GM12878 (cell line): ENCODE data around the gene MYO1E. TPM values are rescaled to one million over a fixed set of nuclear protein-coding genes. Genes with fewer than 3 reads are reported as not detected.

Source experiments
- ATAC-seq: fragments of 200-7000 bp; cut with Tn5 transposase; 3 replicates; pipeline ENCODE4 v1.9.1; 2020; ENCODE audit warnings: mild to moderate bottlenecking, moderate library complexity
- BruUV-seq: library from RNA; stranded (reverse); fragments of 400-500 nt; replicated peaks from 2 replicates; lab custom pipeline; 2021; lab: Mats Ljungman, UMichigan
- CTCF ChIA-PET: fragments of 300-600 bp; sonication (Branson Sonifier 250); formaldehyde crosslinking; extraction: SDS; loops from one replicate; lab custom pipeline; 2021; ENCODE audit warnings: inconsistent platforms; lab: Yijun Ruan, JAX
- POLR2A ChIA-PET: fragments of 350-600 bp; formaldehyde crosslinking; extraction: SDS; loops from one replicate; lab custom pipeline; 2021; ENCODE audit warnings: inconsistent platforms; lab: Charles Lee
- RAD21 ChIA-PET: fragments of 300-600 bp; sonication (Branson Sonifier 250); formaldehyde crosslinking; loops from one replicate; lab custom pipeline; 2023; ENCODE audit warnings: antibody characterized with exemption; ENCODE audit not compliant: unreplicated experiment; lab: Charles Lee
- SMC1A ChIA-PET: fragments of 300-600 bp; sonication (Branson Sonifier 250); formaldehyde crosslinking; loops from one replicate; lab custom pipeline; 2023; ENCODE audit not compliant: unreplicated experiment, uncharacterized antibody; lab: Charles Lee
- DNase-seq: peaks from one replicate; pipeline ENCODE4 v3.0.0-alpha.2; 2011; ENCODE audit warnings: low read depth, low spot score
- FAIRE-seq: peaks from 3 replicates; lab custom pipeline; 2011; peaks lifted over from hg19 to GRCh38; lab: Jason Lieb, UNC
- H2AFZ ChIP-seq: 2 replicates; pipeline ENCODE4 v1.6.0; 2011; ENCODE audit warnings: low read depth, low read length, control low read depth; ENCODE audit not compliant: control insufficient read depth
- H3K27ac ChIP-seq: 2 replicates; pipeline ENCODE4 v1.5.1; 2011; ENCODE audit warnings: control low read depth; ENCODE audit not compliant: control insufficient read depth, insufficient read depth
- H3K27me3 ChIP-seq, 2 experiments: replicated peaks in 1 of 2; 2 replicates each; pipeline versions ENCODE4 v1.6.0 to v1.6.1; 2011; ENCODE audit warnings: low read length in 1 of 2; ENCODE audit not compliant: control insufficient read depth in 2 of 2, insufficient read depth in 2 of 2
- H3K36me3 ChIP-seq, 2 experiments: 2 replicates each; pipeline ENCODE4 v1.5.1; 2011; ENCODE audit warnings: low read length in 1 of 2; ENCODE audit not compliant: control insufficient read depth in 2 of 2, insufficient read depth in 2 of 2
- H3K4me1 ChIP-seq: 2 replicates; pipeline ENCODE4 v1.6.1; 2011; ENCODE audit warnings: mild to moderate bottlenecking, low read length, moderate library complexity, mixed read lengths; ENCODE audit not compliant: control insufficient read depth, insufficient read depth
- H3K4me2 ChIP-seq: 2 replicates; pipeline ENCODE4 v1.6.0; 2011; ENCODE audit warnings: control low read depth; ENCODE audit not compliant: control insufficient read depth, insufficient read depth
- H3K4me3 ChIP-seq: fragments of 200-600 bp; sonication (generic); 2 replicates; pipeline ENCODE4 v1.5.1; 2016
- H3K79me2 ChIP-seq: 2 replicates; pipeline ENCODE4 v1.6.0; 2011; ENCODE audit warnings: low read length; ENCODE audit not compliant: control insufficient read depth, insufficient read depth
- H3K9ac ChIP-seq: 2 replicates; pipeline ENCODE4 v1.8.0; 2011; ENCODE audit warnings: low read length, control low read depth, mixed read lengths; ENCODE audit not compliant: control insufficient read depth, insufficient read depth
- H3K9me3 ChIP-seq: replicated peaks from 3 replicates; pipeline ENCODE4 v1.5.1; 2011; ENCODE audit warnings: mild to moderate bottlenecking, low read length; ENCODE audit not compliant: control insufficient read depth, insufficient read depth
- H4K20me1 ChIP-seq: 2 replicates; pipeline ENCODE4 v1.6.0; 2011; ENCODE audit not compliant: control insufficient read depth, insufficient read depth
- EGR1 ChIP-seq, 2 experiments: IDR thresholded peaks; 1 replicate in 1 of 2; 2 replicates in 1 of 2; pipeline ENCODE4 v1.6.1; 2011 to 2012; ENCODE audit warnings: low read depth in 2 of 2, low read length in 2 of 2, borderline replicate concordance in 1 of 2, mild to moderate bottlenecking in 1 of 2, moderate library complexity in 1 of 2
- MTA2 ChIP-seq: fragments of 450-650 bp; IDR thresholded peaks from 2 replicates; pipeline ENCODE4 v1.6.1; 2016; ENCODE audit warnings: low read depth, mild to moderate bottlenecking, moderate library complexity
- PAX5 ChIP-seq: IDR thresholded peaks from 2 replicates; pipeline ENCODE4 v1.6.1; 2011; ENCODE audit warnings: low read depth, low read length, borderline replicate concordance
- POLR2AphosphoS5 ChIP-seq: IDR thresholded peaks from 2 replicates; pipeline ENCODE4 v1.6.1; 2011; ENCODE audit warnings: mild to moderate bottlenecking, low read length, inconsistent platforms
- SIX5 ChIP-seq: IDR thresholded peaks from 2 replicates; pipeline ENCODE4 v1.6.1; 2011; ENCODE audit warnings: mild to moderate bottlenecking, low read depth, low read length, moderate library complexity; ENCODE audit not compliant: severe bottlenecking
- TCF3 ChIP-seq: IDR thresholded peaks from 2 replicates; pipeline ENCODE4 v1.6.1; 2012; ENCODE audit warnings: low read depth, mild to moderate bottlenecking, low read length, borderline replicate concordance; ENCODE audit not compliant: insufficient read depth
- ZZZ3 ChIP-seq: IDR thresholded peaks from 2 replicates; pipeline ENCODE4 v1.6.1; 2011; ENCODE audit warnings: low read depth; ENCODE audit not compliant: control insufficient read depth, insufficient read length
- WGBS: methylation state at CpG from one replicate; pipeline ENCODE4 v1.1.6; 2016; ENCODE audit warnings: low lambda C conversion rate; ENCODE audit not compliant: insufficient replicate concordance, insufficient coverage; ENCODE audit errors: missing lambda C conversion rate; 5-methylcytosine and 5-hydroxymethylcytosine counted together
- in situ Hi-C: fragments of 300-500 bp; cut with MboI; formaldehyde crosslinking; loops from 9 replicates; pipeline ENCODE4 v1.14.3; 2018; ENCODE audit warnings: mixed read lengths
- intact Hi-C: fragments of 100-400 bp; cut with micrococcal nuclease; formaldehyde crosslinking; loops from one replicate; pipeline ENCODE4 v1.14.2; 2022; ENCODE audit not compliant: unreplicated experiment
- polyA plus RNA-seq, 11 experiments: library from polyadenylated mRNA; depleted of rRNA in 4 of 11; unstranded in 6 of 11; stranded (reverse) in 5 of 11; fragments of >200 nt; fragmentation: Nextera tagmentation in 4 of 11; fragmentation: Illumina TruSeq in 1 of 11; extraction: Ambion mirVana in 4 of 11; extraction: Trizol in 1 of 11; gene quantifications; 1 replicate in 1 of 11; 2 replicates in 10 of 11; pipeline versions ENCODE4 v1.2.1 to v1.2.3, GENCODE V29; 2011 to 2016; ENCODE audit warnings: inconsistent platforms in 2 of 11, missing spikeins in 2 of 11, low read depth in 1 of 11
- total RNA-seq, 4 experiments: library from RNA; depleted of rRNA in 3 of 4; stranded (reverse); fragments of >200 nt in 3 of 4; fragmentation: Illumina TruSeq in 1 of 4; extraction: Trizol in 1 of 4; gene quantifications; 2 replicates each; pipeline versions ENCODE4 v1.2.1 to v1.2.3, GENCODE V29; 2013 to 2021
- TF ChIP-seq, protein P1 (sequence below): fragments of 450-650 bp; IDR thresholded peaks from 2 replicates; pipeline ENCODE4 v1.6.1; 2017; ENCODE audit warnings: mild to moderate bottlenecking, moderate library complexity

Gene MYO1E
- total and polyA plus RNA-seq, 10 of the 15 experiments (the other 5 are each of a cell fraction or from before 2014, with no cell fraction given) = 10.3 to 266 (median 64.9) TPM

GRCh38 chr15:59171067-59171397, 201.6 kb downstream of the MYO1E start:
- Histone ChIP-seq H2AFZ (no peak overlapping the region), H3K27me3 (no peaks in the 10 kb centered on the region), H3K4me3 (no peak overlapping the region), H3K9me3 (no peaks in the 10 kb centered on the region), H3K9ac (no peak overlapping the region), H3K4me2 (no peak overlapping the region), H3K36me3 (peaks cover 14 to 39% of the 10 kb centered on the region in 2 experiments), H4K20me1 (no peaks in the 10 kb centered on the region), H3K79me2 (no peaks in the 10 kb centered on the region), H3K27ac (no peak overlapping the region)
- 98% methylated on average over 8 of the region's 8 CpGs for whole genome bisulfite sequencing
- DNase-seq (no peak), ATAC-seq (no peak), FAIRE-seq (no peak)
- intact Hi-C loops (no loop called here), in situ Hi-C loops (no loop called here)
- RAD21 ChIA-PET = no interaction called here
- POLR2A ChIA-PET = no interaction called here
- SMC1A ChIA-PET = no interaction called here
- BruUV-seq = no TSS peak
- 0 out of 2 replicates have a peak, but pooled peaks have one; percentile 44 for TF ChIP-seq POLR2AphosphoS5
- no peak for TF ChIP-seq TCF3
- TF ChIP-seq, all 136 proteins: peak for 1
- CTCF ChIA-PET = interaction anchor here (1.4 to 3.2 kb wide), 3 partner anchors 9 to 358 kb away, joined by 4 to 10 read pairs (median 4); no protein-coding TSS in a partner anchor
- H3K4me1 ChIP-seq = peaks cover 3% of the 10 kb centered on the region; the same call in 1 of the 2 replicates

DNA sequence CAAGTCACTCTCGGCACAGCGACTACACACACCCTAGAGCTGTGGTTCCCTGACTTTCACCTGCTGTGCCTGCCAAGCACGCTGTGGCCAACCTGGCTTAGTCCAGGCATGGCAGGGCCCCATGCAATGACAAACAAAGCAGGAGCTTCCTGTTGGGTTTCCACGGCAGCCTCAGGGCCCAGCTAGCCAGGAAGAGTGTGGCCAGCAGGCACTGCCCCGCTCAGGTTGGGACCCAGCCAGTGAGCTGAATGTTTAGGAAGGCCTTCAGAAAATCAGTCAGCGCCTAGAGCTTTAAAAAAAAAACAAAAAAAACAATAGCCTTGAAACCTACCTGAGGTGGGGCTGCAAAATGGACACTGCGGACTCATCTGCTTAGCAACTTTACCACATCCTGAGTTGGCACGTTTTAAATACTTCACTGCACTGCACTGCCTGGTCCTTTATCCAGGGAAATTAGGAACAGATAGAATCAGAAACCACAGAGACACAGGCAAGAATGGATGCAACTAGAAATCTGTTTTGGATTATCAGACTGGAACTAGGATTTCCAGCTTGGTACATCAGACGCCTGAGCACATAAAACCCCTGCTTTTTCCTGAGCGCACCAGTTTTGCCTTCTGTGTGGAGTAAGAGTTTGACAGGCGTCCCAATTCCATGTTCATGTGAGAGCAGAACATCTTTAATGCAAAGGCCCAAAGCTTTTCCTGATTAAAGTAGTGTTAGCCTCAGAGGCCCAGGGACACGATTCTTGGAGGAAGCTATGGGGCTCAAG, 202.2 kb downstream of the MYO1E start:
- H3K27me3 ChIP-seq = no peaks in the 10 kb centered on the region
- peaks cover 3% of the 10 kb centered on the region; the same call in 1 of the 2 replicates for H3K4me1 ChIP-seq
- H2AFZ ChIP-seq = no peak overlapping the region
- ATAC-seq = no peak
- FAIRE-seq = no peak
- CTCF ChIA-PET = interaction anchor here (1.3 to 3.2 kb wide), 4 partner anchors 9 to 358 kb away, joined by 4 to 10 read pairs (median 4); no protein-coding TSS in a partner anchor
- H3K9ac ChIP-seq = no peak overlapping the region
- no peak overlapping the region for H3K4me3 ChIP-seq
- BruUV-seq = no TSS peak
- no peaks in the 10 kb centered on the region for H3K79me2 ChIP-seq
- H3K4me2 ChIP-seq = no peak overlapping the region
- RAD21 ChIA-PET = interaction anchor here (0.8 kb wide), 1 partner anchor 75 kb away, joined by 3 read pairs; no protein-coding TSS in a partner anchor
- H4K20me1 ChIP-seq = no peaks in the 10 kb centered on the region
- DNase-seq = no peak
- in situ Hi-C loops = no loop called here
- SMC1A ChIA-PET = interaction anchor here (0.8 to 1.5 kb wide), 3 partner anchors 9 to 334 kb away, joined by 3 read pairs; no protein-coding TSS in a partner anchor
- peaks cover 14 to 44% of the 10 kb centered on the region in 2 experiments for H3K36me3 ChIP-seq
- no peaks in the 10 kb centered on the region for H3K9me3 ChIP-seq
- intact Hi-C loops = no loop called here
- no peak overlapping the region for H3K27ac ChIP-seq
- POLR2A ChIA-PET = no interaction called here
- WGBS = 88% methylated on average over 12 of the region's 12 CpGs
- TF ChIP-seq SIX5 (no peak), EGR1 (IDR thresholded peaks at IDR 0.05; ENCODE audit: borderline replicate concordance in 1 of 2, low read depth in 2 of 2, low read length in 2 of 2) (no peak), MTA2 (no peak), POLR2AphosphoS5 (no peak), PAX5 (no peak), ZZZ3 (no peak)
- TF ChIP-seq, protein P1, sequence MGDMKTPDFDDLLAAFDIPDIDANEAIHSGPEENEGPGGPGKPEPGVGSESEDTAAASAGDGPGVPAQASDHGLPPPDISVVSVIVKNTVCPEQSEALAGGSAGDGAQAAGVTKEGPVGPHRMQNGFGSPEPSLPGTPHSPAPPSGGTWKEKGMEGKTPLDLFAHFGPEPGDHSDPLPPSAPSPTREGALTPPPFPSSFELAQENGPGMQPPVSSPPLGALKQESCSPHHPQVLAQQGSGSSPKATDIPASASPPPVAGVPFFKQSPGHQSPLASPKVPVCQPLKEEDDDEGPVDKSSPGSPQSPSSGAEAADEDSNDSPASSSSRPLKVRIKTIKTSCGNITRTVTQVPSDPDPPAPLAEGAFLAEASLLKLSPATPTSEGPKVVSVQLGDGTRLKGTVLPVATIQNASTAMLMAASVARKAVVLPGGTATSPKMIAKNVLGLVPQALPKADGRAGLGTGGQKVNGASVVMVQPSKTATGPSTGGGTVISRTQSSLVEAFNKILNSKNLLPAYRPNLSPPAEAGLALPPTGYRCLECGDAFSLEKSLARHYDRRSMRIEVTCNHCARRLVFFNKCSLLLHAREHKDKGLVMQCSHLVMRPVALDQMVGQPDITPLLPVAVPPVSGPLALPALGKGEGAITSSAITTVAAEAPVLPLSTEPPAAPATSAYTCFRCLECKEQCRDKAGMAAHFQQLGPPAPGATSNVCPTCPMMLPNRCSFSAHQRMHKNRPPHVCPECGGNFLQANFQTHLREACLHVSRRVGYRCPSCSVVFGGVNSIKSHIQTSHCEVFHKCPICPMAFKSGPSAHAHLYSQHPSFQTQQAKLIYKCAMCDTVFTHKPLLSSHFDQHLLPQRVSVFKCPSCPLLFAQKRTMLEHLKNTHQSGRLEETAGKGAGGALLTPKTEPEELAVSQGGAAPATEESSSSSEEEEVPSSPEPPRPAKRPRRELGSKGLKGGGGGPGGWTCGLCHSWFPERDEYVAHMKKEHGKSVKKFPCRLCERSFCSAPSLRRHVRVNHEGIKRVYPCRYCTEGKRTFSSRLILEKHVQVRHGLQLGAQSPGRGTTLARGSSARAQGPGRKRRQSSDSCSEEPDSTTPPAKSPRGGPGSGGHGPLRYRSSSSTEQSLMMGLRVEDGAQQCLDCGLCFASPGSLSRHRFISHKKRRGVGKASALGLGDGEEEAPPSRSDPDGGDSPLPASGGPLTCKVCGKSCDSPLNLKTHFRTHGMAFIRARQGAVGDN = no peak
